Measurements from ENCODE around the gene RNF11.
"Not testable (repeated sequence)": the region's sequence is repeated elsewhere in the genome, so short reads cannot be mapped to it uniquely, and the experiment has no call there.

Gene RNF11

GRCh38 chr1:51217101-51217500, 19.0 kb upstream of the RNF11 start:
- no peak for TF ChIP-seq CTCF (conservative IDR thresholded peaks at IDR 0.05)
- H3K27ac ChIP-seq = no peak overlapping the region

- H3K27ac ChIP-seq = no peak overlapping the region
- TF ChIP-seq CTCF (conservative IDR thresholded peaks at IDR 0.05) = no peak
These were observed 17.5 kb upstream of the RNF11 start for GRCh38 chr1:51218570-51218969.

GRCh38 chr1:51219022-51219421, 17.1 kb upstream of the RNF11 start:
- no peak for TF ChIP-seq CTCF (conservative IDR thresholded peaks at IDR 0.05)
- H3K27ac ChIP-seq = no peak overlapping the region

- not testable (repeated sequence) for H3K27ac ChIP-seq
These were observed 14.5 kb upstream of the RNF11 start for GRCh38 chr1:51221529-51221928.

- no peak overlapping the region for H3K27ac ChIP-seq
- no peak for TF ChIP-seq CTCF (conservative IDR thresholded peaks at IDR 0.05)
These were observed 13.8 kb upstream of the RNF11 start for GRCh38 chr1:51222136-51222787.

GRCh38 chr1:51222809-51223208, 13.3 kb upstream of the RNF11 start:
- H3K27ac ChIP-seq = no peak overlapping the region

GRCh38 chr1:51224255-51224654, 11.8 kb upstream of the RNF11 start:
- TF ChIP-seq CTCF (conservative IDR thresholded peaks at IDR 0.05) = no peak
- H3K27ac ChIP-seq = no peak overlapping the region

More at GRCh38 chr1:51222809-51223208, 13.3 kb upstream of the RNF11 start:
- no peak for TF ChIP-seq CTCF (conservative IDR thresholded peaks at IDR 0.05)

GRCh38 chr1:51227231-51227960, 8.7 kb upstream of the RNF11 start:
- H3K27ac ChIP-seq = not testable (repeated sequence)

- H3K27ac ChIP-seq = not testable (repeated sequence)
These were observed 7.6 kb upstream of the RNF11 start for GRCh38 chr1:51228471-51228870.
